Measurements from ENCODE around the gene TMEM212. TPM values are rescaled to one million over a fixed set of nuclear protein-coding genes. Genes with fewer than 3 reads are reported as not detected.

The TMEM212 gene
- total and polyA plus RNA-seq, 4 experiments from 2014 or later = not detected

GRCh38 chr3:171834461-171834801 lies 8.7 kb upstream of the TMEM212 start:
- no peak overlapping the region for H3K27ac ChIP-seq (ENCODE audit: low read depth, low read length)
- Mint-ChIP-seq H3K27me3 (peaks cover 3 to 11% of the 10 kb centered on the region in 2 donors), H3K4me3 (no peak overlapping the region), H3K4me1 (no peaks in the 10 kb centered on the region), H3K9me3 (no peaks in the 10 kb centered on the region), H3K36me3 (no peaks in the 10 kb centered on the region), H3K27ac (no peak overlapping the region)
- H3K9me3 ChIP-seq (ENCODE audit: control insufficient read depth in 1 of 2, low read length in 2 of 2) = no peaks in the 10 kb centered on the region
- ChIA-PET POLR2A (ENCODE audit: partially characterized antibody) (no interaction called here), CTCF (ENCODE audit: partially characterized antibody) (interaction anchor here (0.8 to 1.6 kb wide), 5 partner anchors 12 to 191 kb away, joined by 3 to 5 read pairs (median 3); no protein-coding TSS in a partner anchor)
- no peak for DNase-seq
- H3K4me1 ChIP-seq (ENCODE audit: insufficient read depth, low read length) = no peaks in the 10 kb centered on the region
- H3K27me3 ChIP-seq (ENCODE audit: insufficient read depth, low read length) = no peaks in the 10 kb centered on the region
- intact Hi-C loops (cut with micrococcal nuclease) = loop anchor here (10.0 kb wide), 1 partner anchor 130 kb away; no protein-coding TSS in a partner anchor
- H3K4me3 ChIP-seq (ENCODE audit: low read length in 2 of 2) = no peak overlapping the region
- no peaks in the 10 kb centered on the region for H3K36me3 ChIP-seq (ENCODE audit: insufficient read depth, low read length)

GRCh38 chr3:171835116-171835515 lies 8.0 kb upstream of the TMEM212 start:
- Mint-ChIP-seq H3K27ac (no peak overlapping the region), H3K4me3 (no peak overlapping the region), H3K4me1 (no peaks in the 10 kb centered on the region), H3K36me3 (no peaks in the 10 kb centered on the region), H3K27me3 (peaks cover 3 to 11% of the 10 kb centered on the region in 2 donors), H3K9me3 (no peaks in the 10 kb centered on the region)
- intact Hi-C loops (cut with micrococcal nuclease) = loop anchor here (10.0 kb wide), 1 partner anchor 130 kb away; no protein-coding TSS in a partner anchor
- no peak for DNase-seq
- Histone ChIP-seq H3K4me3 (ENCODE audit: low read length in 2 of 2) (no peak overlapping the region), H3K36me3 (ENCODE audit: insufficient read depth, low read length) (no peaks in the 10 kb centered on the region), H3K9me3 (ENCODE audit: control insufficient read depth in 1 of 2, low read length in 2 of 2) (no peaks in the 10 kb centered on the region), H3K27ac (ENCODE audit: low read depth, low read length) (no peak overlapping the region), H3K27me3 (ENCODE audit: insufficient read depth, low read length) (no peaks in the 10 kb centered on the region), H3K4me1 (ENCODE audit: insufficient read depth, low read length) (no peaks in the 10 kb centered on the region)
- CTCF ChIA-PET (ENCODE audit: partially characterized antibody) = interaction anchor here (0.6 kb wide), 1 partner anchor 819 kb away, joined by 4 read pairs; no protein-coding TSS in a partner anchor
- POLR2A ChIA-PET (ENCODE audit: partially characterized antibody) = no interaction called here

DNA sequence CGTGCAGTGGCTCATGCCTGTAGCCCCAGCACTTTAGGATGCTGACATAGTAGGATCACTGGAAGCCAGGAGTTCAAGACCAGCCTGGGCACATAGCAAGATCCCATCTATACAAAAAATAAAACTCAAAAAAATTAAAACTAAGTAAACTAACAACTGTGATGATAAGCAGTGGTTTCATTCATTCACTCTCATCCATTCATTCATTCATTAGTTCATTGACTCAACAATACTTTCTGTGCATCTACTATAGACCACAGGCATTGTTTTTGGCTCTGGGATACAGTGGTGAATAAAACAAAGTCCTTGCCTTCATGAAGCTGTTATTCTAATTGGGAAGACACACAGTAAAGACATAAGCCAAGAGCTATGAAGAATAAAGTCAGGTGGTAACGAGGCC lies 7.5 kb upstream of the TMEM212 start:
- H3K9me3 Mint-ChIP-seq = no peaks in the 10 kb centered on the region

DNA sequence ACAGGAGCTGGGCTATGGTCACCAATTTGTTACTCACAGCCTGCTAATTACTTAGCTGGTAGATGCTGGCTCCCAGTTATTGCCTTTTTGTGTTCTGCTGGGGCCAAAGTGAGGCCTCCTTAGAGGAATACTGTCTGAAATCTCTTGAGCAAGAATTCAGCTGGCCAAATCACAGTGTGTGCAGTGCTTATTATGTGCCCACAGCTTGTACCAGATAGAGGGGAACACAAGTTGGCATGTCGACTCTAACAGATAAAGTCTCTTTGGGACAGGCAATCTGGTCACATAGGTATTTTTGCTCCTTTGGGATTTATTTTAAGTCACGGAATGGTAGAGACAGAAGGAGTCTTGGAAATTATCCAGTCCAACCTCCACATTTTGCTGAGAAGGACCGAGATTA lies 6.3 kb upstream of the TMEM212 start:
- no peak overlapping the region for H3K4me3 Mint-ChIP-seq
- H3K9me3 ChIP-seq (ENCODE audit: control insufficient read depth in 1 of 2, low read length in 2 of 2) = no peaks in the 10 kb centered on the region
- no peaks in the 10 kb centered on the region for H3K36me3 ChIP-seq (ENCODE audit: insufficient read depth, low read length)
- no peak overlapping the region for H3K4me3 ChIP-seq (ENCODE audit: low read length in 2 of 2)
- no peaks in the 10 kb centered on the region for H3K27me3 ChIP-seq (ENCODE audit: insufficient read depth, low read length)
- no peak overlapping the region for H3K27ac ChIP-seq (ENCODE audit: low read depth, low read length)
- no peak overlapping the region for H3K27ac Mint-ChIP-seq
- intact Hi-C loops (cut with micrococcal nuclease) = loop anchor here (10.0 kb wide), 1 partner anchor 132 kb away; no protein-coding TSS in a partner anchor
- no peaks in the 10 kb centered on the region for H3K4me1 ChIP-seq (ENCODE audit: insufficient read depth, low read length)
- DNase-seq = no peak
- CTCF ChIA-PET (ENCODE audit: partially characterized antibody) = no interaction called here
- POLR2A ChIA-PET (ENCODE audit: partially characterized antibody) = no interaction called here
- no peaks in the 10 kb centered on the region for H3K9me3 Mint-ChIP-seq
- H3K4me1 Mint-ChIP-seq = no peaks in the 10 kb centered on the region
- no peaks in the 10 kb centered on the region for H3K36me3 Mint-ChIP-seq
- peaks cover 3 to 11% of the 10 kb centered on the region in 2 donors for H3K27me3 Mint-ChIP-seq

More for the DNA sequence above, 7.5 kb upstream of the TMEM212 start:
- ChIA-PET POLR2A (ENCODE audit: partially characterized antibody) (no interaction called here), CTCF (ENCODE audit: partially characterized antibody) (interaction anchor here (0.6 kb wide), 1 partner anchor 819 kb away, joined by 4 read pairs; no protein-coding TSS in a partner anchor)
- H3K27ac Mint-ChIP-seq = no peak overlapping the region
- H3K4me3 Mint-ChIP-seq = no peak overlapping the region
- H3K27ac ChIP-seq (ENCODE audit: low read depth, low read length) = no peak overlapping the region
- H3K36me3 ChIP-seq (ENCODE audit: insufficient read depth, low read length) = no peaks in the 10 kb centered on the region
- H3K27me3 ChIP-seq (ENCODE audit: insufficient read depth, low read length) = no peaks in the 10 kb centered on the region
- H3K4me1 ChIP-seq (ENCODE audit: insufficient read depth, low read length) = no peaks in the 10 kb centered on the region
- H3K4me3 ChIP-seq (ENCODE audit: low read length in 2 of 2) = no peak overlapping the region
- no peaks in the 10 kb centered on the region for H3K4me1 Mint-ChIP-seq
- H3K36me3 Mint-ChIP-seq = no peaks in the 10 kb centered on the region
- H3K9me3 ChIP-seq (ENCODE audit: control insufficient read depth in 1 of 2, low read length in 2 of 2) = no peaks in the 10 kb centered on the region
- no peak for DNase-seq
- intact Hi-C loops (cut with micrococcal nuclease) = loop anchor here (10.0 kb wide), 1 partner anchor 131 kb away; no protein-coding TSS in a partner anchor
- peaks cover 3 to 11% of the 10 kb centered on the region in 2 donors for H3K27me3 Mint-ChIP-seq

- ChIA-PET CTCF (ENCODE audit: partially characterized antibody) (no interaction called here), POLR2A (ENCODE audit: partially characterized antibody) (no interaction called here)
- no peaks in the 10 kb centered on the region for H3K9me3 Mint-ChIP-seq
- H3K27ac Mint-ChIP-seq = no peak overlapping the region
- peaks cover 3 to 6% of the 10 kb centered on the region in 2 donors for H3K27me3 Mint-ChIP-seq
- Histone ChIP-seq H3K9me3 (ENCODE audit: control insufficient read depth in 1 of 2, low read length in 2 of 2) (no peaks in the 10 kb centered on the region), H3K27me3 (ENCODE audit: insufficient read depth, low read length) (no peaks in the 10 kb centered on the region), H3K36me3 (ENCODE audit: insufficient read depth, low read length) (no peaks in the 10 kb centered on the region), H3K4me1 (ENCODE audit: insufficient read depth, low read length) (no peaks in the 10 kb centered on the region), H3K27ac (ENCODE audit: low read depth, low read length) (no peak overlapping the region), H3K4me3 (ENCODE audit: low read length in 2 of 2) (no peak overlapping the region)
- DNase-seq = no peak
- no peaks in the 10 kb centered on the region for H3K4me1 Mint-ChIP-seq
- intact Hi-C loops (cut with micrococcal nuclease) = loop anchor here (10.0 kb wide), 1 partner anchor 133 kb away; no protein-coding TSS in a partner anchor
- H3K4me3 Mint-ChIP-seq = no peak overlapping the region
- H3K36me3 Mint-ChIP-seq = no peaks in the 10 kb centered on the region
These were observed 5.5 kb upstream of the TMEM212 start for GRCh38 chr3:171837698-171838097.

DNA sequence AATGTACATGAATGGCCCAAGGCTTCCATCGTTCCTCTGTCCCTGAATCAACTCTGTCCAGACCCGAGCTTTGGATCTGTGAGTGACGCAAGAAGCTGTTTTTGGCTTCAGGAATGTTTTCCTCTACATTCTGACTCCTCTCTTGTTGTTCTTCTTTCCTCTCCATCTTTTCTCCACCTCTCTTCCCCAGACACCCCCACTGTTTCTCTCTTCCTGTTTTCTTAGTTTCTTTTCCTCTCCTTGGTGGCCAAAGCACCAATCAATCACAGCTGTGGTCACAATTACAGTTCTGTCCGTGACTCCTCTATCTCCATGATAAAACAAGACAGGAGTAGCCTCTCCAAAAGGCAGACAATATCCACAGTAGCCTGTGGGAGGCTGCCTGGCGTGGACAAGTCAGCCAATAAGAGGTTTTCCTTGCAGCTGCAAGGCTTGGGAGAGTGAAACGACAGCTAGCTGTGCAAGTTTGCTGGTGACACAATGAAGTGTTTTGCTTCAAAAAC lies 4.9 kb upstream of the TMEM212 start:
- Histone ChIP-seq H3K4me1 (ENCODE audit: insufficient read depth, low read length) (no peaks in the 10 kb centered on the region), H3K27ac (ENCODE audit: low read depth, low read length) (no peak overlapping the region), H3K27me3 (ENCODE audit: insufficient read depth, low read length) (no peaks in the 10 kb centered on the region), H3K4me3 (ENCODE audit: low read length in 2 of 2) (no peak overlapping the region), H3K9me3 (ENCODE audit: control insufficient read depth in 1 of 2, low read length in 2 of 2) (no peaks in the 10 kb centered on the region), H3K36me3 (ENCODE audit: insufficient read depth, low read length) (no peaks in the 10 kb centered on the region)
- Mint-ChIP-seq H3K27me3 (peaks cover 3 to 6% of the 10 kb centered on the region in 2 donors), H3K4me1 (no peaks in the 10 kb centered on the region), H3K36me3 (no peaks in the 10 kb centered on the region), H3K4me3 (no peak overlapping the region), H3K9me3 (no peaks in the 10 kb centered on the region), H3K27ac (no peak overlapping the region)
- ChIA-PET CTCF (ENCODE audit: partially characterized antibody) (no interaction called here), POLR2A (ENCODE audit: partially characterized antibody) (no interaction called here)
- no peak for DNase-seq
- intact Hi-C loops (cut with micrococcal nuclease) = loop anchor here (10.0 kb wide), 1 partner anchor 133 kb away; no protein-coding TSS in a partner anchor

DNA sequence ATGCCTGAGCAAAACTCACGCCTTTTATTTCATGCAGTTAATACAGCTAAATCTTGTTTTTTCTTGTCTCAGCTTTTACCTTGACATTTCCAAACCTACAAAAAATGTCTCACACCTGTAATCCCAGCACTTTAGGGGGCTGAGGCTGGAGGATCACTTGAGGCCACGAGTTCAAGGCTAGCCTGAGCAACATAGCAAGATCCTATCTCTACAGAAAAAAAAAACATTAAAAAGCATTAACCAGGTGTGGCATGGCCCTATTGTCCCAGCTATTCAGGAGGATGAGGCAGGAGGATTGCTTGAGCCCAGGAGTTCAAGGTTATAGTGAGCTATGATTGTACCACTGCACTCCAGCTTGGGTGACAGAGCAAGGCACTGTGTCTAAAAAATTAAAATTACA lies 3.9 kb upstream of the TMEM212 start:
- H3K27me3 Mint-ChIP-seq = peaks cover 3 to 6% of the 10 kb centered on the region in 2 donors
- no peaks in the 10 kb centered on the region for H3K36me3 ChIP-seq (ENCODE audit: insufficient read depth, low read length)
- no peak overlapping the region for H3K4me3 ChIP-seq (ENCODE audit: low read length in 2 of 2)
- no peak overlapping the region for H3K27ac Mint-ChIP-seq
- H3K27ac ChIP-seq (ENCODE audit: low read depth, low read length) = no peak overlapping the region
- H3K27me3 ChIP-seq (ENCODE audit: insufficient read depth, low read length) = no peaks in the 10 kb centered on the region
- CTCF ChIA-PET (ENCODE audit: partially characterized antibody) = interaction anchor here (1.0 kb wide), 1 partner anchor 10 kb away, joined by 3 read pairs; no protein-coding TSS in a partner anchor
- intact Hi-C loops (cut with micrococcal nuclease) = loop anchor here (10.0 kb wide), 1 partner anchor 134 kb away; no protein-coding TSS in a partner anchor
- H3K36me3 Mint-ChIP-seq = no peaks in the 10 kb centered on the region
- H3K4me1 Mint-ChIP-seq = no peaks in the 10 kb centered on the region
- DNase-seq = no peak
- no peaks in the 10 kb centered on the region for H3K9me3 ChIP-seq (ENCODE audit: control insufficient read depth in 1 of 2, low read length in 2 of 2)
- H3K9me3 Mint-ChIP-seq = no peaks in the 10 kb centered on the region
- no peaks in the 10 kb centered on the region for H3K4me1 ChIP-seq (ENCODE audit: insufficient read depth, low read length)
- no peak overlapping the region for H3K4me3 Mint-ChIP-seq
- POLR2A ChIA-PET (ENCODE audit: partially characterized antibody) = no interaction called here

All from CD4-positive, alpha-beta memory T cell (primary cell).